ENCODE measurements around the gene RBM12. TPM values are rescaled to one million over a fixed set of nuclear protein-coding genes. Genes with fewer than 3 reads are reported as not detected.
"Not testable (repeated sequence)": the region's sequence is repeated elsewhere in the genome, so short reads cannot be mapped to it uniquely, and the experiment has no call there.

The RBM12 gene
- polyA plus RNA-seq, 1 donor (not counting 4 experiments of a cell fraction or from before 2014, with no cell fraction given) = 98.9 TPM

- dilution Hi-C loops (cut with MboI; ENCODE audit: extremely low pct_ligation_motif_present, low sequenced_read_pairs) = no loop called here
- no peak overlapping the region for H3K4me2 ChIP-seq (ENCODE audit: control insufficient read depth, extremely low read depth, insufficient read depth, low read depth, low read length)
- H2AFZ ChIP-seq (ENCODE audit: control insufficient read depth, low read length) = no peak overlapping the region
- peaks cover 47% of the 10 kb centered on the region for H3K79me2 ChIP-seq (ENCODE audit: control insufficient read depth, insufficient read depth, low read length)
- TF ChIP-seq EZH2 (IDR thresholded peaks at IDR 0.05; ENCODE audit: low read length) = no peak
- TF ChIP-seq CTCF (optimal IDR thresholded peaks at IDR 0.05 in 1 of 3, IDR thresholded peaks at IDR 0.05 in 1 of 3, conservative IDR thresholded peaks at IDR 0.05 in 1 of 3; ENCODE audit: extremely low read depth in 1 of 3, insufficient read depth in 2 of 3, low read length in 3 of 3) = no peak
- H3K27me3 ChIP-seq (ENCODE audit: control insufficient read depth, extremely low read depth, insufficient read depth, low read length) = no peaks in the 10 kb centered on the region
- no peaks in the 10 kb centered on the region for H3K9me3 ChIP-seq (ENCODE audit: control insufficient read depth, low read depth, low read length)
- no peaks in the 10 kb centered on the region for H3K9me1 ChIP-seq (ENCODE audit: control insufficient read depth, extremely low read depth, insufficient read depth, low read length)
- H3K4me1 ChIP-seq (ENCODE audit: control insufficient read depth, extremely low read depth, insufficient read depth, low read length) = no peaks in the 10 kb centered on the region
- no peak for FAIRE-seq
- no peak overlapping the region for H3K4me3 ChIP-seq (ENCODE audit: control insufficient read depth in 2 of 3, extremely low read depth in 1 of 3, insufficient read depth in 2 of 3, low read depth in 1 of 3, low read length in 3 of 3)
- H3K9ac ChIP-seq (ENCODE audit: control insufficient read depth, extremely low read depth, insufficient read depth, low read length) = no peak overlapping the region
- no peak for DNase-seq (ENCODE audit: low read depth, low spot score)
- H3K27ac ChIP-seq (ENCODE audit: control insufficient read depth, insufficient read depth, low read length) = no peak overlapping the region
- H3K36me3 ChIP-seq (ENCODE audit: control insufficient read depth in 2 of 2, extremely low read depth in 1 of 2, insufficient read depth in 2 of 2, low read length in 2 of 2) = peaks cover 32 to 48% of the 10 kb centered on the region in 2 experiments
- H4K20me1 ChIP-seq (ENCODE audit: control insufficient read depth, extremely low read depth, insufficient read depth, low read length) = peaks cover 10% of the 10 kb centered on the region
Observed at GRCh38 chr20:35709259-35709658, 44.6 kb upstream of the RBM12 start.

GRCh38 chr20:35708502-35708901 is 43.8 kb upstream of the RBM12 start:
- no peaks in the 10 kb centered on the region for H3K9me1 ChIP-seq (ENCODE audit: control insufficient read depth, extremely low read depth, insufficient read depth, low read length)
- no peak overlapping the region for H2AFZ ChIP-seq (ENCODE audit: control insufficient read depth, low read length)
- peaks cover 40% of the 10 kb centered on the region for H3K79me2 ChIP-seq (ENCODE audit: control insufficient read depth, insufficient read depth, low read length)
- no peaks in the 10 kb centered on the region for H3K27me3 ChIP-seq (ENCODE audit: control insufficient read depth, extremely low read depth, insufficient read depth, low read length)
- no peaks in the 10 kb centered on the region for H3K4me1 ChIP-seq (ENCODE audit: control insufficient read depth, extremely low read depth, insufficient read depth, low read length)
- no peak for FAIRE-seq
- no peaks in the 10 kb centered on the region for H3K9me3 ChIP-seq (ENCODE audit: control insufficient read depth, low read depth, low read length)
- TF ChIP-seq CTCF (optimal IDR thresholded peaks at IDR 0.05 in 1 of 3, IDR thresholded peaks at IDR 0.05 in 1 of 3, conservative IDR thresholded peaks at IDR 0.05 in 1 of 3; ENCODE audit: extremely low read depth in 1 of 3, insufficient read depth in 2 of 3, low read length in 3 of 3) = no peak
- no peak for TF ChIP-seq EZH2 (IDR thresholded peaks at IDR 0.05; ENCODE audit: low read length)
- dilution Hi-C loops (cut with MboI; ENCODE audit: extremely low pct_ligation_motif_present, low sequenced_read_pairs) = no loop called here
- DNase-seq (ENCODE audit: low read depth, low spot score) = no peak
- no peak overlapping the region for H3K4me3 ChIP-seq (ENCODE audit: control insufficient read depth in 2 of 3, extremely low read depth in 1 of 3, insufficient read depth in 2 of 3, low read depth in 1 of 3, low read length in 3 of 3)
- no peak overlapping the region for H3K27ac ChIP-seq (ENCODE audit: control insufficient read depth, insufficient read depth, low read length)
- H3K9ac ChIP-seq (ENCODE audit: control insufficient read depth, extremely low read depth, insufficient read depth, low read length) = no peak overlapping the region
- H4K20me1 ChIP-seq (ENCODE audit: control insufficient read depth, extremely low read depth, insufficient read depth, low read length) = peaks cover 14% of the 10 kb centered on the region
- H3K4me2 ChIP-seq (ENCODE audit: control insufficient read depth, extremely low read depth, insufficient read depth, low read depth, low read length) = no peak overlapping the region
- peaks cover 27 to 45% of the 10 kb centered on the region in 2 experiments for H3K36me3 ChIP-seq (ENCODE audit: control insufficient read depth in 2 of 2, extremely low read depth in 1 of 2, insufficient read depth in 2 of 2, low read length in 2 of 2)

- H3K4me2 ChIP-seq (ENCODE audit: control insufficient read depth, extremely low read depth, insufficient read depth, low read depth, low read length); dilution Hi-C loops (cut with MboI; ENCODE audit: extremely low pct_ligation_motif_present, low sequenced_read_pairs); H3K9me1 ChIP-seq (ENCODE audit: control insufficient read depth, extremely low read depth, insufficient read depth, low read length); H3K4me1 ChIP-seq (ENCODE audit: control insufficient read depth, extremely low read depth, insufficient read depth, low read length); H2AFZ ChIP-seq (ENCODE audit: control insufficient read depth, low read length); DNase-seq (ENCODE audit: low read depth, low spot score); FAIRE-seq; H3K9me3 ChIP-seq (ENCODE audit: control insufficient read depth, low read depth, low read length); H3K4me3 ChIP-seq (ENCODE audit: control insufficient read depth in 2 of 3, extremely low read depth in 1 of 3, insufficient read depth in 2 of 3, low read depth in 1 of 3, low read length in 3 of 3); H3K9ac ChIP-seq (ENCODE audit: control insufficient read depth, extremely low read depth, insufficient read depth, low read length); H3K27ac ChIP-seq (ENCODE audit: control insufficient read depth, insufficient read depth, low read length); H3K27me3 ChIP-seq (ENCODE audit: control insufficient read depth, extremely low read depth, insufficient read depth, low read length): not testable (repeated sequence)
- H3K79me2 ChIP-seq (ENCODE audit: control insufficient read depth, insufficient read depth, low read length) = peaks cover 28% of the 10 kb centered on the region
- peaks cover 11% of the 10 kb centered on the region for H4K20me1 ChIP-seq (ENCODE audit: control insufficient read depth, extremely low read depth, insufficient read depth, low read length)
- H3K36me3 ChIP-seq (ENCODE audit: control insufficient read depth in 2 of 2, extremely low read depth in 1 of 2, insufficient read depth in 2 of 2, low read length in 2 of 2) = peaks cover 25 to 37% of the 10 kb centered on the region in 2 experiments
Observed at GRCh38 chr20:35706591-35707529, 42.2 kb upstream of the RBM12 start.

All from keratinocyte (primary cell).